Measurements from ENCODE around the gene FUNDC1.

The FUNDC1 gene

DNA sequence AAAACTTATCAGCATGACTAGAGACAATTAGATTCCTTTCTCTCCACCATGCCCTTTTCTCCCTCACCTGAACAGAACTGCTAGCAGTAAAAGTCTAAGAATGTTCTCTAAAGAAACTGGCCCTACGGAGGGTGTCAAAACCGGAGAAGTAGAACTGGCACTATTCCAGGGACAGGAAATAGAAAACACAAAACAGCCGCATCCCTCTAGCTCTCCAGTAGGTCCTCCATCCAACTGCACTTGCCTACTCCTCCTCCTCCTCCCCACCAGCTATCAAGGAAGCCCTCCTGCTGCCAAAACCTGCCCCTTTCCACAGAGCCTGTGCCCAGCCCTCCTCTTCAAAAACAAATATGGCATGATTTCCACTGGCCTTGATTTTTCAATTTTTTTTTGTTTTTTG lies 28.4 kb downstream of the FUNDC1 start:
- in situ Hi-C loops (cut with HindIII; ENCODE audit: low pct_unique_long_range_greater_than_20kb, low sequenced_read_pairs) = no loop called here
- TF ChIP-seq JUND (IDR thresholded peaks at IDR 0.05; ENCODE audit: low read depth) = no peak

DNA sequence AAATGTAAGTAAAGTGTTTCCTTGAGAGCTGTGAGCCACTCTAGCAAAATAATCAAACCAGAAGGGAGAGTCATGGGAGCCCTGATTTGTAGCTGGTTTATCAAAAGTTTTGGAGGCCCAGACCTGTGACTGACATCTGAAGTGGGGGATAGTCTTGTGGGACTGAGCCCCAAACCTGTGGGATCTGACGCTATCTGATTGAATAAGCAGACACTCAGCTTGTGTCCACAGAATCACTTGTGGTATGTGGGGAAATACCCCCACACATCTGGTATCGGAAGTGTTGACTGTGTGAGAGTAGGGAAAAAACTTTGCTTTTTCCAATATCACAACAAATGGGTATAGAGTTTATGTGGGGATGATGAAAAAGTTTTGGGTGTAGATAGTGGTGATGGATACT lies 35.4 kb downstream of the FUNDC1 start:
- in situ Hi-C loops (cut with HindIII; ENCODE audit: low pct_unique_long_range_greater_than_20kb, low sequenced_read_pairs) = no loop called here
- no peak for DNase-seq (ENCODE audit: low read depth in 1 of 2, low spot score in 1 of 2)
- TF ChIP-seq JUND (IDR thresholded peaks at IDR 0.05; ENCODE audit: low read depth) = no peak

More for the DNA sequence above, 28.4 kb downstream of the FUNDC1 start:
- no peak for DNase-seq (ENCODE audit: low read depth in 1 of 2, low spot score in 1 of 2)

GRCh38 chrX:44506678-44507077 lies 36.0 kb downstream of the FUNDC1 start:
- in situ Hi-C loops (cut with HindIII; ENCODE audit: low pct_unique_long_range_greater_than_20kb, low sequenced_read_pairs) = no loop called here
- no peak for DNase-seq (ENCODE audit: low read depth in 1 of 2, low spot score in 1 of 2)
- TF ChIP-seq JUND (IDR thresholded peaks at IDR 0.05; ENCODE audit: low read depth) = no peak

GRCh38 chrX:44503560-44503959 lies 39.1 kb downstream of the FUNDC1 start:
- peak in 1 of 2 experiments; percentile 3 for DNase-seq (ENCODE audit: low read depth in 1 of 2, low spot score in 1 of 2)
- in situ Hi-C loops (cut with HindIII; ENCODE audit: low pct_unique_long_range_greater_than_20kb, low sequenced_read_pairs) = no loop called here
- TF ChIP-seq JUND (IDR thresholded peaks at IDR 0.05; ENCODE audit: low read depth) = no peak

- no peak for TF ChIP-seq JUND (IDR thresholded peaks at IDR 0.05; ENCODE audit: low read depth)
- in situ Hi-C loops (cut with HindIII; ENCODE audit: low pct_unique_long_range_greater_than_20kb, low sequenced_read_pairs) = no loop called here
- no peak for DNase-seq (ENCODE audit: low read depth in 1 of 2, low spot score in 1 of 2)
Measured at GRCh38 chrX:44495091-44495490, 47.6 kb downstream of the FUNDC1 start.

DNA sequence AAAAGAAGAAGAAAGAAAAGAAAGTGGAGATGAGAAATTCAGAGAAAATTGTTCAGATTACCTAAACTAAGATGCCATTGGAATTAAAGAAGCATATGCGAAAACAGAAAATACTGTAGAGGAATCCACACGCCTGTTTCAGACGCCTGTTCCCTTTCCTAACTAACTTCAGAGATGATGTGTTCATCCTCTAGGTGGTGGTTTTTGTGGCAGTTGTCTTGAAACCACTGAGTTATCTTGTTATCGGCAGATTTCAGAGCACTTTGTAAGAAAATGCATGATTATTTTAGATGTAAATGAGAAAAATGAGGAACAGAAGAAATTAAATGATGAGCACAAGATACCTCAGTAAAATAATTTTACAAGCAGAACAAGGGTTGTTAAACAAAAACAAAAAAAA lies 48.3 kb downstream of the FUNDC1 start:
- no peak for TF ChIP-seq JUND (IDR thresholded peaks at IDR 0.05; ENCODE audit: low read depth)
- DNase-seq (ENCODE audit: low read depth in 1 of 2, low spot score in 1 of 2) = no peak
- in situ Hi-C loops (cut with HindIII; ENCODE audit: low pct_unique_long_range_greater_than_20kb, low sequenced_read_pairs) = no loop called here

DNA sequence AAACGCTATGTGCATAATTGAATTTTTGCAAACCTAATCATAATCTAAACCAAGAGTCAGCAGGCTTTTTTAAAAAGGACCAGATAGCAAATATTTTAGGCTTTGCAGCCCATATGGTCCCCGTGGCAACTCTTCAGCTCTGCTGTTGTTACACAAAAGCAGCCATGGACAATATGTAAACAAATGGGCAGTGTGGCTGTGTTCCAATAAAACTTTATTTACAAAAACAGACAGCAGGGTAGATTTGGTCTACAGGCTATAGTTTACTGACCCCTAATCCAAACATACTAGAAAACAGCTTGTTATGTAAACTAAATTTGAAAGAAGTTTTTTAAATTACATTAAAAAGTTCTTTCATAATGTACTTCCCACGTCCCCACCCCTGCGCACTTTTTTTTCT lies 53.1 kb downstream of the FUNDC1 start:
- DNase-seq (ENCODE audit: low read depth in 1 of 2, low spot score in 1 of 2) = no peak
- no peak for TF ChIP-seq JUND (IDR thresholded peaks at IDR 0.05; ENCODE audit: low read depth)

GRCh38 chrX:44484607-44485146 lies 58.0 kb downstream of the FUNDC1 start:
- no peak for TF ChIP-seq JUND (IDR thresholded peaks at IDR 0.05; ENCODE audit: low read depth)
- in situ Hi-C loops (cut with HindIII; ENCODE audit: low pct_unique_long_range_greater_than_20kb, low sequenced_read_pairs) = no loop called here
- no peak for DNase-seq (ENCODE audit: low read depth in 1 of 2, low spot score in 1 of 2)

More for the DNA sequence above, 53.1 kb downstream of the FUNDC1 start:
- in situ Hi-C loops (cut with HindIII; ENCODE audit: low pct_unique_long_range_greater_than_20kb, low sequenced_read_pairs) = no loop called here

GRCh38 chrX:44483965-44484606 lies 58.6 kb downstream of the FUNDC1 start:
- no peak for DNase-seq (ENCODE audit: low read depth in 1 of 2, low spot score in 1 of 2)
- in situ Hi-C loops (cut with HindIII; ENCODE audit: low pct_unique_long_range_greater_than_20kb, low sequenced_read_pairs) = no loop called here

GRCh38 chrX:44482575-44482974 lies 60.1 kb downstream of the FUNDC1 start:
- DNase-seq (ENCODE audit: low read depth in 1 of 2, low spot score in 1 of 2) = no peak
- in situ Hi-C loops (cut with HindIII; ENCODE audit: low pct_unique_long_range_greater_than_20kb, low sequenced_read_pairs) = no loop called here
- no peak for TF ChIP-seq JUND (IDR thresholded peaks at IDR 0.05; ENCODE audit: low read depth)

More at GRCh38 chrX:44483965-44484606, 58.6 kb downstream of the FUNDC1 start:
- no peak for TF ChIP-seq JUND (IDR thresholded peaks at IDR 0.05; ENCODE audit: low read depth)

- TF ChIP-seq JUND (IDR thresholded peaks at IDR 0.05; ENCODE audit: low read depth) = no peak
- peak in 1 of 2 experiments; percentile 16 for DNase-seq (ENCODE audit: low read depth in 1 of 2, low spot score in 1 of 2)
- in situ Hi-C loops (cut with HindIII; ENCODE audit: low pct_unique_long_range_greater_than_20kb, low sequenced_read_pairs) = no loop called here
Measured at GRCh38 chrX:44480591-44480990, 62.1 kb downstream of the FUNDC1 start.

- TF ChIP-seq JUND (IDR thresholded peaks at IDR 0.05; ENCODE audit: low read depth) = no peak
- DNase-seq (ENCODE audit: low read depth in 1 of 2, low spot score in 1 of 2) = no peak
- in situ Hi-C loops (cut with HindIII; ENCODE audit: low pct_unique_long_range_greater_than_20kb, low sequenced_read_pairs) = no loop called here
Measured at GRCh38 chrX:44474410-44474809, 68.2 kb downstream of the FUNDC1 start.

Measured in T47D (cell line).